ENCODE data around the gene GPS1.

Gene GPS1

DNA sequence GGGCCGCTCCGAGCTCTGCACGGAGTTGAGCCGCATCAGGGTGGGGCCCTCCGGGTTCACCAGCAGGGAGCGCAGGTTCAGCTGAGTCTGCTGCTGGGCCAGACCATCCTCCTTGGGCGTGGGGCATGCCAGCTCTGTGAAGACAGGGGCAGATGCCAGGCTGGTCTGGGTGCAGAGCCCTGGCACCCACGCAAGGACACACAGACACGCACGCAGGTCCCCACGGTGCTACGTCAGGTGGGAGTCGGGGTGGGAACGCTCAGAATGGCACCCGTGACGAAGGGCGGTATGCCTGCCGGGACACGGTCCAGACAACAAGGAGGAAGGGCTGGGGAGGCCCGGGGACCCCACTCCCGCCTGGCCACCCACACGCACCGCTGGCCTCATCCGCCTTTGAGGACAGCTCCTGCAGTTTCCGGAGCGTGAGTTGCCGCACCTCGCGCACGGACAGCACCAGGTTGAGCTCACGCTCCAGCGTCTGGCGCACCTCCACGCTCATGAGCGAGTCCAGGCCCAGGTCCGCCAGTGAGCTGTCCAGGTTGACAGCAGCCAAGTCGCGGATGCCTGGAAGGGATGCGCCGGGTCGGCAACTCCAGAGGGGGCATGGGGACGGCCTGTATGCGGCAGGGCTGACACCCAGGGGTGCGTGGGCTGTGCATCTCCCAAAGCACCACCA lies 29.2 kb downstream of the GPS1 start:
- TF ChIP-seq ARNTL (CRISPR knock-in tag; IDR thresholded peaks at IDR 0.05; ENCODE audit: borderline replicate concordance, low read depth) (no peak), SNAI2 (CRISPR knock-in tag; IDR thresholded peaks at IDR 0.05) (no peak), CSDC2 (CRISPR knock-in tag; IDR thresholded peaks at IDR 0.05) (no peak), ZNF70 (CRISPR knock-in tag; IDR thresholded peaks at IDR 0.05) (no peak), OSR1 (CRISPR knock-in tag; IDR thresholded peaks at IDR 0.05) (no peak), BACH2 (CRISPR knock-in tag; IDR thresholded peaks at IDR 0.05; ENCODE audit: borderline replicate concordance) (no peak), ZFP30 (CRISPR knock-in tag; IDR thresholded peaks at IDR 0.05) (no peak)
- TF ChIP-seq, protein P1, sequence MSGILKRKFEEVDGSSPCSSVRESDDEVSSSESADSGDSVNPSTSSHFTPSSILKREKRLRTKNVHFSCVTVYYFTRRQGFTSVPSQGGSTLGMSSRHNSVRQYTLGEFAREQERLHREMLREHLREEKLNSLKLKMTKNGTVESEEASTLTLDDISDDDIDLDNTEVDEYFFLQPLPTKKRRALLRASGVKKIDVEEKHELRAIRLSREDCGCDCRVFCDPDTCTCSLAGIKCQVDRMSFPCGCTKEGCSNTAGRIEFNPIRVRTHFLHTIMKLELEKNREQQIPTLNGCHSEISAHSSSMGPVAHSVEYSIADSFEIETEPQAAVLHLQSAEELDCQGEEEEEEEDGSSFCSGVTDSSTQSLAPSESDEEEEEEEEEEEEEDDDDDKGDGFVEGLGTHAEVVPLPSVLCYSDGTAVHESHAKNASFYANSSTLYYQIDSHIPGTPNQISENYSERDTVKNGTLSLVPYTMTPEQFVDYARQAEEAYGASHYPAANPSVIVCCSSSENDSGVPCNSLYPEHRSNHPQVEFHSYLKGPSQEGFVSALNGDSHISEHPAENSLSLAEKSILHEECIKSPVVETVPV (CRISPR knock-in tag; IDR thresholded peaks at IDR 0.05), result no peak
- no peak for ATAC-seq

DNA sequence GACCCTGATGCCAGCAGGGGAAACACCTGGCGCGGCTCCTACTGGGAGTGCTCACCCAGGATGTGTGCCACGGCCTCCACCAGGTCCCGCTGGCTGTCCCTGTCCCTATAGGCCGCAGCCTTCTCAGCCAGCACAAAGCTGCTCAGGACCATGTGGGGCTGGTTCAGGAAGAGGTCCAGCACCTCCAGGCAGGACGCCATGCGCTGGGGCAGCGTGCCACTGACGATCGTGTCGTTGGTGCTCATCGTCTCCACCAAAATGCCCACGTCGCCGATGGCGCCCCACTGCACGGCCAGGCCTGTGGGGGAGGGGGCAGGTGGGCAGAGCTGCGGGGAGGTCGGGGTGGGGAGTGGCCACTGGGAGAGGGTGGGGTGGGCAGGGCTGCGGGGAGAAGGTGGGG lies 29.8 kb downstream of the GPS1 start:
- TF ChIP-seq, protein P2, sequence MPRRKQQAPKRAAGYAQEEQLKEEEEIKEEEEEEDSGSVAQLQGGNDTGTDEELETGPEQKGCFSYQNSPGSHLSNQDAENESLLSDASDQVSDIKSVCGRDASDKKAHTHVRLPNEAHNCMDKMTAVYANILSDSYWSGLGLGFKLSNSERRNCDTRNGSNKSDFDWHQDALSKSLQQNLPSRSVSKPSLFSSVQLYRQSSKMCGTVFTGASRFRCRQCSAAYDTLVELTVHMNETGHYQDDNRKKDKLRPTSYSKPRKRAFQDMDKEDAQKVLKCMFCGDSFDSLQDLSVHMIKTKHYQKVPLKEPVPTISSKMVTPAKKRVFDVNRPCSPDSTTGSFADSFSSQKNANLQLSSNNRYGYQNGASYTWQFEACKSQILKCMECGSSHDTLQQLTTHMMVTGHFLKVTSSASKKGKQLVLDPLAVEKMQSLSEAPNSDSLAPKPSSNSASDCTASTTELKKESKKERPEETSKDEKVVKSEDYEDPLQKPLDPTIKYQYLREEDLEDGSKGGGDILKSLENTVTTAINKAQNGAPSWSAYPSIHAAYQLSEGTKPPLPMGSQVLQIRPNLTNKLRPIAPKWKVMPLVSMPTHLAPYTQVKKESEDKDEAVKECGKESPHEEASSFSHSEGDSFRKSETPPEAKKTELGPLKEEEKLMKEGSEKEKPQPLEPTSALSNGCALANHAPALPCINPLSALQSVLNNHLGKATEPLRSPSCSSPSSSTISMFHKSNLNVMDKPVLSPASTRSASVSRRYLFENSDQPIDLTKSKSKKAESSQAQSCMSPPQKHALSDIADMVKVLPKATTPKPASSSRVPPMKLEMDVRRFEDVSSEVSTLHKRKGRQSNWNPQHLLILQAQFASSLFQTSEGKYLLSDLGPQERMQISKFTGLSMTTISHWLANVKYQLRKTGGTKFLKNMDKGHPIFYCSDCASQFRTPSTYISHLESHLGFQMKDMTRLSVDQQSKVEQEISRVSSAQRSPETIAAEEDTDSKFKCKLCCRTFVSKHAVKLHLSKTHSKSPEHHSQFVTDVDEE (CRISPR knock-in tag; IDR thresholded peaks at IDR 0.05), result no peak
- TF ChIP-seq, protein P1 (CRISPR knock-in tag; IDR thresholded peaks at IDR 0.05), result no peak
- TF ChIP-seq ZC3H10 (CRISPR knock-in tag; IDR thresholded peaks at IDR 0.05), result no peak
- no peak for TF ChIP-seq ZFP30 (CRISPR knock-in tag; IDR thresholded peaks at IDR 0.05)
- no peak for TF ChIP-seq ZFP3 (CRISPR knock-in tag; IDR thresholded peaks at IDR 0.05)
- ATAC-seq, result no peak

GRCh38 chr17:82081966-82082365 lies 30.3 kb downstream of the GPS1 start:
- ATAC-seq, result no peak
- TF ChIP-seq POU6F1 (CRISPR knock-in tag; IDR thresholded peaks at IDR 0.05; ENCODE audit: borderline replicate concordance, low read depth), result no peak
- TF ChIP-seq ESRRG (CRISPR knock-in tag; IDR thresholded peaks at IDR 0.05), result no peak
- no peak for TF ChIP-seq ZNF8 (CRISPR knock-in tag; IDR thresholded peaks at IDR 0.05)
- TF ChIP-seq RARB (CRISPR knock-in tag; IDR thresholded peaks at IDR 0.05), result no peak
- no peak for TF ChIP-seq ARNTL (CRISPR knock-in tag; IDR thresholded peaks at IDR 0.05; ENCODE audit: borderline replicate concordance, low read depth)
- TF ChIP-seq OSR1 (CRISPR knock-in tag; IDR thresholded peaks at IDR 0.05), result no peak
- TF ChIP-seq SNAI2 (CRISPR knock-in tag; IDR thresholded peaks at IDR 0.05), result no peak
- no peak for TF ChIP-seq CREB5 (CRISPR knock-in tag; IDR thresholded peaks at IDR 0.05; ENCODE audit: low read depth)
- no peak for TF ChIP-seq PPARA (CRISPR knock-in tag; IDR thresholded peaks at IDR 0.05; ENCODE audit: borderline replicate concordance)
- no peak for TF ChIP-seq PATZ1 (CRISPR knock-in tag; IDR thresholded peaks at IDR 0.05; ENCODE audit: borderline replicate concordance)
- TF ChIP-seq CSDC2 (CRISPR knock-in tag; IDR thresholded peaks at IDR 0.05), result no peak
- TF ChIP-seq ZNF70 (CRISPR knock-in tag; IDR thresholded peaks at IDR 0.05), result no peak
- no peak for TF ChIP-seq ISL1 (CRISPR knock-in tag; IDR thresholded peaks at IDR 0.05)
- no peak for TF ChIP-seq BACH2 (CRISPR knock-in tag; IDR thresholded peaks at IDR 0.05; ENCODE audit: borderline replicate concordance)
- no peak for TF ChIP-seq ZC3H10 (CRISPR knock-in tag; IDR thresholded peaks at IDR 0.05)
- TF ChIP-seq TOX (CRISPR knock-in tag; IDR thresholded peaks at IDR 0.05; ENCODE audit: borderline replicate concordance), result no peak
- no peak for TF ChIP-seq ZFP30 (CRISPR knock-in tag; IDR thresholded peaks at IDR 0.05)
- no peak for TF ChIP-seq ZFP3 (CRISPR knock-in tag; IDR thresholded peaks at IDR 0.05)
- no peak for TF ChIP-seq TCF4 (CRISPR knock-in tag; IDR thresholded peaks at IDR 0.05; ENCODE audit: borderline replicate concordance)
